ENCODE results near the gene AAGAB.

AAGAB gene

DNA sequence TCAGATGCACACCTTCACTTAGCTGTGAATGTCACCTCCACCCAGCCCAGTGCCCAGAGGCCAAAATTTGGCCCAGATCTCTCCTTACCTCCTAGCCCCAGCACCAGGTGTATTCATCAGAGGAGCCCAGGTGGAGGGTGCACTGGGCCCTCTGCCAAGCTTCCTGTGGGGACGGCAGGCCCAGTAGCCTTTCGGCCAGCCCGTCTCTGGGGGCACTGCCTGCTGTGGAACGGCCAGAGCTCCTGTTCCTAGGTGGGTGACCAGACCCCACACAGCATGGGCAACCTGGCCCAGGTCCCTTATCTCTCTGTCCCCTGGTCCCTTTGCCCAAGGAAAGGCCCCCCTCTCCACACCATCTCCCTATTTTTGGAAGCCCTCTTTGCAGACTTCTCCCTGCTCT, 67.8 kb downstream of the AAGAB start:
- no peak for DNase-seq

DNA sequence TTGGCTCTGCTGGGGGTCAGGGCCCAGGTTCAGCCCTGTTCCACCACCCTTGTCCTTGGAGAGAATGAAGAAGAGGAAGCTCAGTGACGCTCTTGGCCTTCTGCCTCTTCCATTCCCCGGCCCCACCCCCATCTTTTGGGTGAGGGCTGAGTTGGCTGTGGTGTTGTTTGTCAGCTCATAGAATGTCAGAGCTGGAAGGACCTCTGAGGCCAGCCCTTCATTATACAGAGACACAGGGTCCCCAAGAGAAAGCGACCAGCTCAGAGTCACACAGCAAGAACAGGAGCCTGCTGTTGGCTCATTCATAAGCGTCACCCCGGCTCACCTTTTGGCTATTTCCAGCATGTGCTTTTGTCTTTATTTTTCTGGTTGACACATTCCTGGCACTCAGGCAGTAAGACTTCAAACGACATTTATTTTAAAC, 68.2 kb downstream of the AAGAB start:
- peak; percentile 52 for DNase-seq

DNA sequence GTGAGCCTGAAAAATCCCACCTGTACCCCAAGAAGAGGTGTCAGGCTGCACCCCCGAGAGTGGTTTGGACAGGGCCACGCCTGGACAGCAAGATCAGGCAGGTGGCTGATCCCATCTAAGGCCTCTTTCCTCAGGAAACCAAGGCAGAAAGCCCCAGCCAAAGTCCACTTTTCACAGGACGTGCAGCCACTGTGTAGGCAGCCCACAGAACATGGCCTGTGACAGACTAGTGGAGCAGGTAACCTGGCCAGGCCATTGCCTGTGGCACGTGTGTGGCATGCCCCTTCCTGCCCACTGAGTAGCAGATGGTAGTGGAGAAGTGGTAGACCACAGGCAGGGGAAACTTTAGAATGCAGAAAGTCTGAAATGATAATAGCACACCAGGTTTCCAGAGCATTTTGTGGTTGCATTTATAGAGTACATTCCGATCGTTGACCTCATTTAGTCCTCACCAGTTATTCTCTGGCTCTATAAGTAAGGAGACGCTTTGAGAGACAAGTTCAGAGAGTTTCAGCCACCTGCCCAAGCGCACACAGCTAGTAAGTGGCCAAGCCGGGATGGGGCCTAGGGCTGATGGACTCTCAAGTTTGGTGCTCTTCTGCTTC, 68.7 kb downstream of the AAGAB start:
- DNase-seq, result peak; percentile 57

DNA sequence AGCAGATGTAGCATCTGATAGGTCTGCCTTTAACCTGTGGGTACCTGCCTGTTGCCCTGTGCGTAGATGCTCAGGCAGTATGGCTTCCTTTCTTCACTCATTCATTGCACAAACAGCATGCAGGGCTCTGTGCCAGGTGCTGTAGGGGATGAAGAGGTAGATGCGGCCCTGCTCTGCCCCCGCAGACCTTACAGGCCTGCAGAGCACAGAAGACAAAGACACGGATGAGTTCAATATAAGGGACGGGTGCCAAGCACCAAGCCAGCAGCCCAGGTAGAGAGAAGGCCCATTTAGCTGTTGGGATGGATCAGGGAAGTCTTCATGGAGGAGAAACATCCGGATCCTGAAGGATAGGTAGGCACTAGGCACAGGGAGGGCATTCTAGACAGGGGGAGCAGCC, 69.4 kb downstream of the AAGAB start:
- DNase-seq, result no peak

DNA sequence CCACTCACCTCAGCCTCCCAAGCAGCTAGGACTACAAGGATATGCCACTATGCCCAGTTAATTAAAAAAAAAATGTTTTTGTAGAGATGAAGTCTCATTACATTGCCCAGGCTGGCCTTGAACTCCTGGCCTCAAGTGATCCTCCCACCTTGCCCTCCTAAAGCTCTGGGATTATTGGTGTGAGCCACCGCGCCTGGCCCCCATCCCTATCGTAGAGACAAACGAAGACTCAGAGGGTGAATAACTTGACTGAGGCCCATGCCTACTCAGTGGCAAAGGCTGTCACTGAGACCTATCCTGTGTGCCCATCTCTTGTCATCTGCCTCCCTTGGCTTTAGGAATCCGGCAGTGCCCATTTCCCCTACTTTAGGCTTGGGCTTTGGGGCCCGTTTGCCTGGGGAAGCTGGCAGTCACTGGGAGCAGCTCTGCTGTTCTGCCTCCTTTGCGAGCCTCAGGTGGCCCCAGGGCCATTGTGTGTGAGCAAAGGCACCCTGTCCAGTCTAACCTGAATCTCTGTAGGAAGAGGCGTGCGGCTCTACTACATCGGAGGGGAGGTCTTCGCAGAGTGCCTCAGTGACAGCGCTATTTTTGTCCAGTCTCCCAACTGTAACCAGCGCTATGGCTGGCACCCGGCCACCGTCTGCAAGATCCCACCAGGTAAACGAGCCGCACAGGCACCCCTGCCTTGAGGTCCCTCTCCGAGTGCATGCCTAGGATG, 70.1 kb downstream of the AAGAB start:
- DNase-seq, result no peak

DNA sequence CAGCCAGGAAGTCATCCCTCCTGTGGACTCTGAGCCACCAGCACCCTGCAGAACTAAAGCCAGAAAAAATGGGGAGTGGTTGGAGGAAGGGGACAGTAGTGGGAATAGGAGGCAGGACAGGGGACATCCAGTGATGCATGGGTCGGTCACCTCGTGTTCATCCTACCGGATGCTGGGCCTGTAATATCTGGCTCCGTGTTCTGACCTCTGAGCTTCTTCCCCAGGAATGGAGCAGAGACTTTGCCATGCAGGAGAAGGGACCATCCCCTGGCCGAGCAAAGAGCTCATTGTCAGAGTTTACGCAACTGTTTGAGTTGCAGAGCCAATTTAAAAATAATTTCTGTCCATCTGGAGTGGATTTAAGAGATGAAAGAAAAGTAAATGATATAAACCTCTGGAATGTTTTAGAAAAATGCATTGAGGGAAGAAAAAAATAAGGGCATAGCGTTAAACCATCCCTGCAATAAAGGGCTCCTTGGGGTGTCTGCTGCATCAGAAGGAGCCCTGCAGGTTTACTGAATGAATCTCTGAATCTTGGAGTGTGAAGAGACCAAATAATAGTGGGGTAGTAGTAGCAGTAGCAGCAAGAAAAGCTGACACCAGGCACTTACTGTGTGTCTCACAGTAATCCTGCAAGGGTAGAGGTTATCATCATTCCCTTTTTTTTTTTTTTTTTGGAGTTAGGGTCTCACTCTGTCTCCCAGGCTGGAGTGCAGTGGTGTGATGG, 70.9 kb downstream of the AAGAB start:
- no peak for DNase-seq

DNA sequence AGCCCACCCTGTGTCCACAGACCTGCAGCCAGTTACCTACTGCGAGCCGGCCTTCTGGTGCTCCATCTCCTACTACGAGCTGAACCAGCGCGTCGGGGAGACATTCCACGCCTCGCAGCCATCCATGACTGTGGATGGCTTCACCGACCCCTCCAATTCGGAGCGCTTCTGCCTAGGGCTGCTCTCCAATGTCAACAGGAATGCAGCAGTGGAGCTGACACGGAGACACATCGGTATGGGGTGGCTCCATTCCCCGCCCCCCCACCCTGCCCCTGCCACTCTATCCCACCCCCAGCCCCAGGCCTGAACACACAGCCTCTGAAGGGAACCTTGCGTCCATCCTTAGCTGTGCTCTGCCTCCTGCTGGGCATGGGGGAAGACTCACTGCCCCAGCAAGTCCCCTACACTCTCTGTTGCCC, 73.2 kb downstream of the AAGAB start:
- DNase-seq, result no peak

DNA sequence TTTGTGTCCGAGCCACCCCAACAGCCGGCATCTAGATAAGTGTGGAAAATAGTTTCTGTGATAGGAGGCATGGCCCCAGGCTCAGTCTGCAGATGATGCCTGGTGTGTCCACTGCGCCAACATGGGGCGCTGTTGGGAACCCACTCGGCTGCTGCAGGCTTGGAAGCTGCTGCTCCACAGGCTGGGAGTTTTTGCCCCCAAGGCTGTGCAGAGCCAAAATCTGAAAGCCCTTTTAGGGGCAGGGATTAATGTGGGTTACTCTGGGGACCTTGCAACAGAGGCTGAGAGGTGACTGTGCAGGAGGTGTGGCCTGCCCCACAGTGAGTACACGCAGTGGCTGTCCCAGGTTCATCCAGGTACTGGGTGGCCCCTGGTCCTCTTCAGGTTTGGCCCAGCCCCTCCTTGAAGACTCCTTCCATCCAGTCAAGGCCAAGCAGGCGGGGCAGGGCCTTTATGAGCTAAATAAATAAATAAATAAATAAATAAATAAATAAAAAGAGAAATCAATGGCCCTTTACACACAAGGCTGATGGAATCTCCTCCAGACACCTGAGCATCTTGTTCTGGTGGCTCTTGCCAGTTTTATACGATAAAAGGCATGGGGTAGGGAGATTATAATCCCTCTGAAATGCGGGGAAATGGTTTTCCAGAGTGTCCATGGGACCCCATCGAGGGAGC, 73.8 kb downstream of the AAGAB start:
- no peak for DNase-seq

DNA sequence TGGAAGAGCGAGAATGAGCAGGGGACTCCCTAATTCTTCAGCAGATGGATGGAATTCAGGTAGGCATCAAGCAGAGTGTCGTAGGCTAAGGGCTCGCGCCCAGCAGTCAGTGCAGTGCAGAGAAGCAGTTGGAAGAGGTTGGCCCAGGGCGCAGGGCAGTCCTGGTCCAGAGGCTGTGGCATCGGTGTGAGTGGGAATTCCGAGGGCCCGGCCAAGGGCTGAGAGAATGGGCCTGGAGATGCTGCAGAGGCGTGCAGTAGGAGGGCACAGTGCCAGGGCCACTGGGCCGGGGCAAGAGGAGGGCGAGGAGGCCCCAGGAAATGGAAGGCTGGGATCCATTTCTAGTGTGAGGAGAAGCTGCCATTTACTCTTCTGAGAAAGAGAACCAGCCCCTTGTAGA, 74.4 kb downstream of the AAGAB start:
- no peak for DNase-seq

DNA sequence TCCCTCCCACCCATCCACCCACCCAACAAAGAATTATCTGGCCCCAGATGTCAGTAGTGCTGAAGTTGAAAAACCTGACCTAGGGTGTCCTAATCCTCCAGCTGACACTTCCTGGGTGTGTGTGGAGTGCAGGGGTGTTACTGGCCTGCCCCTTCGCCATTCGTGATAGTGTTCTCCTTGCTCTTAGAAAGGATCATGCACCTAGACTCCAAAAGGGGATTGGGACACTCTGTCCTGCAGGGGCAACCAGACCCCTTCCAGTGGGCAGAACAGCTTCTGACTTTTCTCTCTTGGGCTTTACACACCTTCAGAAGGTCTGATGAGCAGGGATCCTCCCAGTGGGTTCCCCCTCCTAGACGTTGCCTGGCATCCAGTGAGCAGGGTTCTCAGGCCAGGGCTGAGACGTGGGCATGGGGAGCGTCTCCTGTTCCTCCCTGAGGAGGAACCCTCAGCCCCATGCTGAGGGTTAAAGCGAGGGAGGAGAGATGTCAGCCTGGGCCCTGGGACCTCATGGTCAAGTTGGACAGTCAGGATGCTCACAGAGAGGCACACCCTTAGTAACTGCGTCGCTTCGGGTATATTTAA, 75.0 kb downstream of the AAGAB start:
- DNase-seq, result no peak

DNA sequence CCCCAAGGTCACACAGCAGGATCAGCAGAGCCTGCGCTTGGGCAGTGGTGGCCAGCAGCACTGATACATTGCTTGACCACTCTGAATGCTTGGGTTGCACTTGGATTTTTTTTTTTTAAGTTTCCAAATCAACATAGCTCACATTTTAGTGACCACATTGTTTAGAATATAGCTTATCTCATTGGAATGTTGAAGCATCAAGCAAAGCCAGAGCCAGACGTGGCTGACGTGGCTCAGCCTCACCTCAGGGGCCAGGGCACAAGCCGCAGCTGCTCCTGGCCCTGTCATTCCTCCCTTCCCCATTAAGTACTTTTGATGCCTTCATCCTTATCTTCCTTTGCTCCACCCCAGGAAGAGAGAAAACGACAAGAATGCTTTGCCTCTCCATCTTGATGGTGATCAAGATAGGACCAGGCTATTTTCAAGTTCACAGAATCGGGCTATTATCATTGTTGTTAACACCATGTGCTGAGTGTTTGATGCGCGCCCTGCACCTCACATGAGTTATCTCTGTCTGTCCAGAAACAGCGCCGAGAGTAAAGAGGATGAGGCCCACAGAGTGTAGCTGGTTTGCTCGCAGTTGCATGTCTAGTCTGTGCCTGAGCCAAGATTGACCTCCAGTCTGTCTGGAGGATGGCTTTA, 75.8 kb downstream of the AAGAB start:
- DNase-seq, result no peak

DNA sequence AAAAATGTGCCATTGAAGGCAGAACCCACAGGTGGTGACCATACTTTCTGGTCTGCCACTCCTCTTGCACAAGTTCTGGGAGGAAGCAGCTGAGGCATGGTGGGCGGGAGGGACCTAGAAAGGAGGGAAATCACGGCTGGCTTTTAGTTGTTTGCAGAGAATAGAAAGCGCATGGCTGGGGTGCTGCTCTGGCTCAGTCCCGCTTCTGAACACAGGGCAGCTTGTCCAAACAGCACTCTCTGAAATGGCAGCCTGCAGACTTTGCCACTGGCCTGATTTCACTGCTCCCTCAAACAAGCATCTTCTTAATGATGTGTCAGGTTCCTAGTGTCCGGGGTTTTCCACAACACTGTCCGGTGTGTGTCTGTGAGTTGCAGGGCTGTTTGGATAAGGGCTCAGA, 76.7 kb downstream of the AAGAB start:
- DNase-seq, result peak; percentile 27

DNA sequence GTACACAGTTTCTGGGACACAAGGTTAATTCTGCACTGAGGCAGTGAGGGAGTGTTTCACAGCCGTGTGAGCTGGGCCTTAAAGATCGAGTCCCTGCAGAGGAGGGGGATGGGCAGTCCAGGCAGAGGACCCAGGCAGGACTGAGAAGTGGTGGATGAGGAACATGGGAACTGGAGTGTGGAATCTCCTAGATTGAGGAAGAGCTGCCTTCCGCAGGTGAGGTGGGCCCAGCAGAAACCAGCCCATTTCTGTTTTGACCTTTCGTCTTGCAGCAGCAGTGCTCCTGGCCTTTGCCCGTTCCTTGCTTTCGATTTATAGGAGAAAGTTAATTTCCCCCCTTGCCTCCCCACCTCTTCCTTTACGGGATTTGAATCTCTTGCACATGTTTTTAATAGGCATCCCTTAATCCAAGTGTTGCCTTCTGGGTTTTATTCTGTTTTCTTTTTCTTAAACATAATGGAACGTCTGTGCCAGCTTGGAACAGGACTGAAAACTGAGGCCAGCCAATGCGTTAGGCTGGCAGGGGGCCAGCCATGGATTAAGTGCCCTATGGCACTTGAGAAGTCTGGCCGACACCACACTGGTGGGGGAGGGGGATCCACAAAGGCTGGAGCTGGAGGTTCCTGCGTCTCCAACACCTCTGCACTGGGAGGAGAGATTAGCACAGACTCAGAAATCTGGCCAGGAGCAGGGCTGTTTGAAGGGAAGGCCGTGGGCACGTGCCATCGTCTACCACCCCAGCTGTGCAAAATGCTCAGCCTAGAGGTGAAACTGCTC, 78.1 kb downstream of the AAGAB start:
- no peak for DNase-seq

DNA sequence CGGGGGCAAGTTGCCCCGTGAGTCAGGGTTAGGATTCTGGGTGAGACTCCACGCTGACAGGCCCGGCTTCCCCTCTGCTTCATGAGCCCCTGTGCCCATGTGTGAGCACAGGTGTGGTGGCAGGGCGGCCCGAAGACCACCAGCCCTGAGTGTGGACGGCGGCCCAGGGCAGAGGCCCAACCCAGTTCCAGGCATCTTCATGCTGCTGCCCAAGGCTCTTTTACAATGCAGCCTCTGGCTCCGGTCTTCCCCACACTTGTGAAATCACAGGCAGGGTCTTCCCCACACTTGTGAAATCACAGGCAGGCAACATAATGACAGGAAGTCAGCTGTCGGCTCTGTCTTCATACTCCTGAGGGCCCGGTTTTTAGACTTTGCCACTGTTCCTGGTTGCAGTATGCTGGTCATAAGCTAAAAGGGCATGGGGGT, 78.8 kb downstream of the AAGAB start:
- peak; percentile 79 for DNase-seq

DNA sequence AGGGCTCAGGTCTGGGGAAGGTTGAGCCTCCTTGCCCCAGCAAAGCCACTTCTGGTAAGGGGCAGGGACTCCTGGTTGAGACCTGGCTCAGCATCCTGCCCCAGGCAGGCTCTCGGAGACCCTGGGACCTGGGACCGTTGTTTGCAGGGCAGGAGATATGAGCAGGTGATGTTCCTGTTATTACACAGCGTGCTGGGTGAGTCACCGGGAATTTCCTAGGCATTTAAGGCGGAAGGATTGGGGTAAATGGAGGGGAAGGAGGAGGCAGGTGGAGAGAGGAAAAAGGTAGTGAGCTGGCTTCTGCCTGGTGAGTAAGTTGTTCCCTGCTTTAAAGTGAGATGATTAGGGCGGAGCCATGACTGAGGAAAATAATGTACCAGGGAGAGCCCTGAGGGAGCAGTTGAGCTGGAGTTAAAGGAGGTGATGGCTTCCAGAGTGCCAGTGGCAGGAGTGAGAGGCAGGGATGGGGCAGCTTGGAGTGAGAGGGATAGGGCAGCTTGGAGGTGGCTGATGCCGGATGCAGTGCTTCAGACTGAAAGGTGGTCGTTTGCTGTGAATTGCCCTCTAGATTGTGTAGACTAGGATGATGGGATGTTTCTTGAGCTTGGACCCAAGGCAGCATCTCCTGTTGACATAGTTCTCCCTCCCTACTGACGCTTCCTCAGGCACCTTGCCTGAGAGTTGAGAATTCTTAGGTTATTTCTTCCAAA, 79.4 kb downstream of the AAGAB start:
- no peak for DNase-seq

DNA sequence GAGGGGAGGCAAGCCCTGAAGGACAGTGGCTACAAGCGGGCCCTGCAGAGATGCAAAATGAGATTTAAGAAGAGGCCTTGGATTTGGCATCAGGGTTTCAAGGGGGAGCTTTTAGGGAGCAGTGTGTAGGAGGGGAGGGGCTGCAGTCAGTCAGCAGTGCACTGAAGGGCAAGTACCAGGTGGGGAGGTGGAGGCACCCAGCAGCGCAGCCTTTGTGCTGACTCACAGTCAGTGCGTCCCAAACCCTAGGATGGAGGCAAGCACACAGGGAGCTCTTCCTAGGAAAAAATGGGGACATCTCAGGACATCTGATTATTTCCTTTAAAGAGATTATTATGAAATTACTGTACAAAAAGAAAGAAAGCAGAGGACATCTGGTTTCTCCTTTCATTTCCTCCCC, 80.0 kb downstream of the AAGAB start:
- no peak for DNase-seq

DNA sequence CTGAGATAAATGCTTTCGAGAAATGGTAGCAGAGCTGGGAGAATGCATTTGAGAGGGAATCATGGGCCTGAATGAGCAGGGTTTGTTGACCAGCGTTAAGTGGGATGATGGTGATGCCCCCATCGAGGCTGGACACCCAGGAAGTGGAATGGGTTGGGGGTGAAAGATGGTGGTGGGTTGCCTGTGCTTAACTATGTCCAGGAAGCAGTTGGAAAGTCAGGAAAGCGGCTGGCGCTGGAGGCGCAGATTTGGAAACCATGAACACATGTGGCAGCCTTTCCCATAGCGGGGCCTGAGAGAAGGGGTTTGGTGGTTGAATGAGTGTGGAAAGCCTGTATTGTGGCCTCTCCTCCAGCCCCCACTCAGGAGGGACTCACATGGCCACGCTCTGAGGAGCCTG, 80.7 kb downstream of the AAGAB start:
- no peak for DNase-seq

DNA sequence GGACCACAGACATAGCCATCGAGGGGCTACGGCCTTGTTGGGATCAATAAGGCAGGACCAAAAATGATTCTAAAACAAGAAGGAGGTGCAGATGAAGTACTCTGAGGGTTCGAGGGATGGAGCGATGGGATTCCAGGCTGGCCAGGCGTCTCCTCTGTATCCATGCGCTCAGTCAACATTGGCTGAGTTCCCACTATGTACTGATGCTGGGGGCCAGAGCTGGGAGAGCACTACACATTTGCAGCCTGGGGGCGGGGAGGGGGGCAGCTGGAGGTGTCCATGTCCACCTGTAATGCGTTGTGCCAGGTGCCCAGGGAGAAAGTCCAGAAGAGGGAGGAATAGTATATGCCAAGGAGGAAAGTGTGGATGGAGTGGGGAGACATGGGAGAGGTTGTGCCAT, 81.5 kb downstream of the AAGAB start:
- DNase-seq, result no peak

DNA sequence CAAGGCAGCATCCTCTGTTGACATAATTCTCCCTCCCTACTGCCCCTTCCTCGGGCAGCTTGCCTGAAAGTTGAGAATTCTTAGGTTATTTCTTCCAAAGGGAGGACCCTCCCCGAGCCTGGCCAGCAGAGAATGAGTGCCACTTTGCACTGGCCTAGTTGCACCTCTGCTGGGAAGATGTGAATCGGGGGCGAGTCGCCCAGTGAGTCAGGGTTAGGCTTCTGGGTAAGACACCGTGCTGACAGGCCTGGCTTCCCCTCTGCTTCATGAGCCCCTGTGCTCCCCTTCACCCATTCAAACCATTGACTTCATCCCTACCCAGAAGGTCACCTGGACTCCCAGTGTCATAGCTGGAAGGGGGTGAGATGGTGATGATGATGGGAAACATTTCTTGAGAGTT, 82.3 kb downstream of the AAGAB start:
- DNase-seq, result no peak

DNA sequence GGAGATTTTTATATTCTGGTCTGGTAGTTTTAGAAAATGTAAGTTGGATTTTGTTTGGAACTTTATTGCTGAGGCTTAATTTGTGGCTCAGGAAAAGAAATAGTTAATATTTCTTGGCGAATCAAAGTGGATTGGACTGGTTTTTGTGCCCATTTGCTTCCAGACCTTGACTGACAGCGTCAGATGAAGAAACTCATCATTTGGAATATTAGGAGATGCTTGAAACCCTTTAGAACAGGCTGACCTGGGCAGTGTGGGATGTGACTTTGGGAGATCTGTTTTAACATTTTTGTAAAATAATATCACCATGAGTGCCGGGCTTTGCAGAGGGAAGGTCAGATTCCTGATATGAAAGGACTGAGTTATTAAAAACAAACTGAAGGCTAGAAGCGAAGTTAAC, 83.0 kb downstream of the AAGAB start:
- DNase-seq, result no peak

Data from MV-4-11 (cell line).